DND-41 (cell line): ENCODE results near the gene SENP8.

Experiments used
- ATAC-seq: fragments of 200-7000 bp; cut with Tn5 transposase; 3 replicates; pipeline ENCODE4 v1.9.1; 2021; ENCODE audit warnings: low read depth; ENCODE audit not compliant: insufficient read depth
- DNase-seq: peaks from one replicate; pipeline ENCODE4 v3.0.0-alpha.2; 2020
- H2AFZ ChIP-seq: 2 replicates; pipeline ENCODE4 v1.6.0; 2012; ENCODE audit warnings: low read depth, low read length
- H3K27ac ChIP-seq: 2 replicates; pipeline ENCODE4 v1.5.1; 2012; ENCODE audit warnings: low read length, inconsistent platforms
- H3K27me3 ChIP-seq: fragments of 200-600 bp; sonication (generic); 2 replicates; pipeline ENCODE4 v1.6.0; 2012; ENCODE audit warnings: low read length, mild to moderate bottlenecking, inconsistent platforms; ENCODE audit not compliant: insufficient read depth, poor library complexity
- H3K36me3 ChIP-seq: 2 replicates; pipeline ENCODE4 v1.5.1; 2012; ENCODE audit warnings: low read length, inconsistent platforms; ENCODE audit not compliant: insufficient read depth
- H3K4me1 ChIP-seq: 2 replicates; pipeline ENCODE4 v1.5.1; 2012; ENCODE audit warnings: mild to moderate bottlenecking, low read length; ENCODE audit not compliant: insufficient read depth
- H3K4me2 ChIP-seq: 2 replicates; pipeline ENCODE4 v1.6.0; 2012; ENCODE audit warnings: mild to moderate bottlenecking, moderate library complexity, low read length, inconsistent platforms; ENCODE audit not compliant: insufficient read depth
- H3K4me3 ChIP-seq, 2 experiments: fragments of 200-600 bp in 1 of 2; shearing (Covaris generic) in 1 of 2; 2 replicates each; pipeline ENCODE4 v1.5.1; 2012 to 2016; ENCODE audit warnings: inconsistent platforms in 2 of 2, low read length in 2 of 2, mild to moderate bottlenecking in 2 of 2, low read depth in 1 of 2, moderate library complexity in 1 of 2
- H3K79me2 ChIP-seq: 2 replicates; pipeline ENCODE4 v1.6.0; 2012; ENCODE audit warnings: low read length, inconsistent platforms; ENCODE audit not compliant: insufficient read depth
- H3K9ac ChIP-seq: 2 replicates; pipeline ENCODE4 v1.6.0; 2012; ENCODE audit warnings: low read depth, mild to moderate bottlenecking, inconsistent platforms, low read length, moderate library complexity
- H3K9me3 ChIP-seq: 2 replicates; pipeline ENCODE4 v1.5.1; 2012; ENCODE audit warnings: low read length, moderate library complexity, mild to moderate bottlenecking, inconsistent platforms; ENCODE audit not compliant: insufficient read depth, severe bottlenecking
- H4K20me1 ChIP-seq: 2 replicates; pipeline ENCODE4 v1.6.0; 2012; ENCODE audit warnings: low read length; ENCODE audit not compliant: insufficient read depth
- CTCF ChIP-seq: IDR thresholded peaks from 2 replicates; pipeline ENCODE4 v1.5.1; 2012; ENCODE audit warnings: borderline replicate concordance, low read length, moderate library complexity, mild to moderate bottlenecking; ENCODE audit not compliant: poor library complexity, severe bottlenecking; ENCODE audit errors: extremely low read depth
- EZH2 ChIP-seq: IDR thresholded peaks from 3 replicates; pipeline ENCODE4 v1.6.1; 2012; ENCODE audit warnings: borderline replicate concordance, low read depth, mild to moderate bottlenecking, moderate library complexity, low read length, inconsistent platforms; ENCODE audit not compliant: severe bottlenecking

SENP8 gene

GRCh38 chr15:72155635-72156616 lies 37.7 kb downstream of the SENP8 start:
- Histone ChIP-seq H4K20me1 (no peaks in the 10 kb centered on the region), H3K4me1 (no peaks in the 10 kb centered on the region), H3K27ac (no peak overlapping the region), H3K4me2 (no peak overlapping the region), H3K9ac (no peak overlapping the region), H3K27me3 (no peaks in the 10 kb centered on the region), H3K79me2 (no peaks in the 10 kb centered on the region), H3K36me3 (no peaks in the 10 kb centered on the region), H3K9me3 (no peaks in the 10 kb centered on the region), H2AFZ (0 out of 2 replicates have a peak overlapping the region, but pooled peaks have one; percentile 19), H3K4me3 (no peak overlapping the region)
- DNase-seq (peak; percentile 78), ATAC-seq (peak; percentile 96)
- TF ChIP-seq CTCF, result peak; percentile 88
- TF ChIP-seq EZH2, result no peak

- no peak for ATAC-seq
- no peak overlapping the region for H3K9ac ChIP-seq
- H3K79me2 ChIP-seq, result no peaks in the 10 kb centered on the region
- no peaks in the 10 kb centered on the region for H3K36me3 ChIP-seq
- no peaks in the 10 kb centered on the region for H3K27me3 ChIP-seq
- no peak overlapping the region for H2AFZ ChIP-seq
- H3K9me3 ChIP-seq, result no peaks in the 10 kb centered on the region
- H3K27ac ChIP-seq, result no peak overlapping the region
- no peak for DNase-seq
- TF ChIP-seq CTCF (no peak), EZH2 (no peak)
- H3K4me2 ChIP-seq, result no peak overlapping the region
- H3K4me1 ChIP-seq, result no peaks in the 10 kb centered on the region
- no peak overlapping the region for H3K4me3 ChIP-seq
- H4K20me1 ChIP-seq, result no peaks in the 10 kb centered on the region
Measured at GRCh38 chr15:72156928-72157327, 38.7 kb downstream of the SENP8 start.

GRCh38 chr15:72160696-72161245 lies 42.6 kb downstream of the SENP8 start:
- no peaks in the 10 kb centered on the region for H4K20me1 ChIP-seq
- ATAC-seq (no peak), DNase-seq (no peak)
- no peak overlapping the region for H3K27ac ChIP-seq
- H3K36me3 ChIP-seq, result no peaks in the 10 kb centered on the region
- no peaks in the 10 kb centered on the region for H3K79me2 ChIP-seq
- H3K9ac ChIP-seq, result no peak overlapping the region
- TF ChIP-seq EZH2 (no peak), CTCF (no peak)
- H3K4me3 ChIP-seq, result no peak overlapping the region
- H3K4me2 ChIP-seq, result no peak overlapping the region
- no peaks in the 10 kb centered on the region for H3K9me3 ChIP-seq
- no peaks in the 10 kb centered on the region for H3K4me1 ChIP-seq
- no peak overlapping the region for H2AFZ ChIP-seq
- no peaks in the 10 kb centered on the region for H3K27me3 ChIP-seq
